HCT116 (cell line): ENCODE results near the gene LRBA.

Experiments used
- CBX3 ChIP-seq: IDR thresholded peaks from 2 replicates; pipeline ENCODE4 v1.6.1; 2012; ENCODE audit warnings: low read depth
- CEBPB ChIP-seq: IDR thresholded peaks from 2 replicates; pipeline ENCODE4 v1.6.1; 2012; ENCODE audit warnings: low read depth
- CTCF ChIP-seq, 3 experiments: fragments of 200-600 bp in 1 of 3; sonication (generic) in 1 of 3; IDR thresholded peaks in 2 of 3; conservative IDR thresholded peaks in 1 of 3; 2 replicates each; pipeline ENCODE4 v1.5.1; 2012 to 2017; ENCODE audit warnings: low read depth in 2 of 3, low read length in 2 of 3, antibody characterized with exemption in 1 of 3, borderline replicate concordance in 1 of 3, control low read depth in 1 of 3, mild to moderate bottlenecking in 1 of 3, mixed read lengths in 1 of 3, mixed run types in 1 of 3, moderate library complexity in 1 of 3; ENCODE audit not compliant: insufficient read depth in 1 of 3
- ELF1 ChIP-seq: IDR thresholded peaks from 2 replicates; pipeline ENCODE4 v1.6.1; 2012; ENCODE audit warnings: low read depth, borderline replicate concordance
- EZH2 ChIP-seq: fragments of 200-600 bp; sonication (generic); IDR thresholded peaks from 2 replicates; pipeline ENCODE4 v1.6.1; 2017; ENCODE audit warnings: antibody characterized with exemption, mixed run types
- EZH2phosphoT487 ChIP-seq: fragments of 200-600 bp; IDR thresholded peaks from 2 replicates; pipeline ENCODE4 v1.6.1; 2018; ENCODE audit warnings: antibody characterized with exemption, borderline replicate concordance
- JUND ChIP-seq: IDR thresholded peaks from 2 replicates; pipeline ENCODE4 v1.6.1; 2012
- POLR2A ChIP-seq: IDR thresholded peaks from 2 replicates; pipeline ENCODE4 v1.7.0; 2011; ENCODE audit warnings: borderline replicate concordance; ENCODE audit not compliant: insufficient read depth, insufficient read length; ENCODE audit errors: extremely low read depth
- POLR2AphosphoS5 ChIP-seq: IDR thresholded peaks from 2 replicates; pipeline ENCODE4 v1.6.1; 2011; ENCODE audit warnings: mild to moderate bottlenecking, low read depth, low read length, moderate library complexity
- REST ChIP-seq: IDR thresholded peaks from 2 replicates; pipeline ENCODE4 v1.6.1; 2012; ENCODE audit warnings: low read depth
- SP1 ChIP-seq: IDR thresholded peaks from 2 replicates; pipeline ENCODE4 v1.6.1; 2012; ENCODE audit warnings: low read depth
- SRF ChIP-seq: IDR thresholded peaks from 2 replicates; pipeline ENCODE4 v1.6.1; 2012; ENCODE audit warnings: low read depth
- YY1 ChIP-seq: IDR thresholded peaks from 2 replicates; pipeline ENCODE4 v1.6.1; 2011; ENCODE audit warnings: low read length, low read depth, moderate library complexity, mild to moderate bottlenecking; ENCODE audit not compliant: insufficient replicate concordance; ENCODE audit errors: extremely low read depth
- ZNF274 ChIP-seq: fragments of 200-500 bp; sonication (Bioruptor generic); IDR thresholded peaks from 2 replicates; pipeline ENCODE4 v1.6.1; 2014; ENCODE audit warnings: mild to moderate bottlenecking, low read depth, low read length, inconsistent platforms

GRCh38 chr4:150240011-150240410, 775.1 kb downstream of the LRBA start:
- TF ChIP-seq POLR2A (no peak), CTCF (IDR thresholded peaks at IDR 0.05 in 2 of 3, conservative IDR thresholded peaks at IDR 0.05 in 1 of 3; ENCODE audit: borderline replicate concordance in 1 of 3, insufficient read depth in 1 of 3, low read depth in 2 of 3, low read length in 2 of 3) (no peak), ZNF274 (no peak), POLR2AphosphoS5 (no peak), REST (no peak), EZH2 (no peak), YY1 (no peak), CEBPB (no peak), JUND (no peak), EZH2phosphoT487 (no peak), SP1 (no peak), CBX3 (no peak), ELF1 (no peak), SRF (no peak)
